WI38 (cell line): ENCODE results near the gene RHEBL1.

Experiments
- H3K4me3 ChIP-seq: 2 replicates; pipeline ENCODE4 v1.5.1; 2011; ENCODE audit warnings: low read depth, mild to moderate bottlenecking, control low read depth, low read length
- CTCF ChIP-seq: IDR thresholded peaks from 2 replicates; pipeline ENCODE4 v1.5.1; 2012; ENCODE audit warnings: low read depth, mild to moderate bottlenecking, control low read depth, low read length

The RHEBL1 gene

GRCh38 chr12:49028666-49029275 is 41.0 kb downstream of the RHEBL1 start:
- no peak for TF ChIP-seq CTCF
- no peak overlapping the region for H3K4me3 ChIP-seq

- TF ChIP-seq CTCF: no peak
- no peak overlapping the region for H3K4me3 ChIP-seq
These were observed 41.8 kb downstream of the RHEBL1 start for GRCh38 chr12:49027846-49028555.

GRCh38 chr12:49026678-49027480 is 42.9 kb downstream of the RHEBL1 start:
- TF ChIP-seq CTCF: no peak
- H3K4me3 ChIP-seq: no peak overlapping the region

GRCh38 chr12:49026101-49026500 is 43.7 kb downstream of the RHEBL1 start:
- H3K4me3 ChIP-seq: no peak overlapping the region
- TF ChIP-seq CTCF: no peak

- no peak overlapping the region for H3K4me3 ChIP-seq
- TF ChIP-seq CTCF: no peak
These were observed 44.3 kb downstream of the RHEBL1 start for GRCh38 chr12:49025463-49025862.

- TF ChIP-seq CTCF: no peak
- H3K4me3 ChIP-seq: no peak overlapping the region
These were observed 45.2 kb downstream of the RHEBL1 start for GRCh38 chr12:49024543-49024942.

GRCh38 chr12:49023812-49024211 is 46.0 kb downstream of the RHEBL1 start:
- TF ChIP-seq CTCF: no peak
- H3K4me3 ChIP-seq: no peak overlapping the region
